ENCODE data around the gene ATR. TPM values are rescaled to one million over a fixed set of nuclear protein-coding genes. Genes with fewer than 3 reads are reported as not detected.
A peak's percentile ranks its signal among the peaks of the same experiment; 100 is the strongest.
"Not testable (repeated sequence)": the region's sequence is repeated elsewhere in the genome, so short reads cannot be mapped to it uniquely, and the experiment has no call there.

The ATR gene
- total RNA-seq, 1 donor from 2014 or later = 22.4 TPM

GRCh38 chr3:142597906-142598305 is 19.4 kb upstream of the ATR start:
- Histone ChIP-seq H3K27me3 (ENCODE audit: control insufficient read depth, insufficient read depth, low read length) (no peaks in the 10 kb centered on the region), H3K36me3 (ENCODE audit: control insufficient read depth, insufficient read depth, low read length) (no peaks in the 10 kb centered on the region), H3K4me3 (ENCODE audit: low read depth, low read length) (no peak overlapping the region)
- TF ChIP-seq CTCF (IDR thresholded peaks at IDR 0.05; ENCODE audit: insufficient read depth, low read length, severe bottlenecking) = no peak
- peak; percentile 27 for DNase-seq (ENCODE audit: low read depth)
- no peak for FAIRE-seq

DNA sequence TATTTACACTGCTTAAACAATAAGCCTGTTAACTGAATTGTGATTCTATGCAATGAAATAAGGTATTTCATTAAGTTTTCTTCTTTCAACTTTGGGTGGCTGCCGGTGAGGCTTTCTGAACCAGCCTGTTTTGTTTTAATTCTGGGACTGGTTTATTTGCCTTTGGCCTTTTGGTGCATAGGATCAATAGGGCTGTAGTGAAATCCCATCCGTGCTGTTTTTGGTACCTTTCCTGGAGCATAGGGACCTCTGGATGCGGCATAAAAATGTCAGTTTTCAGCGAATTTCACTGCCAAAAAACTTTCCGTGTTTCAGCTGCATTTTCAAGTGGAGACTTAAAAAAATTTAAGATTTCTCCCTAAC is 18.2 kb upstream of the ATR start:
- Histone ChIP-seq H3K36me3 (ENCODE audit: control insufficient read depth, insufficient read depth, low read length) (no peaks in the 10 kb centered on the region), H3K27me3 (ENCODE audit: control insufficient read depth, insufficient read depth, low read length) (no peaks in the 10 kb centered on the region), H3K4me3 (ENCODE audit: low read depth, low read length) (peak overlapping the region; percentile 78)
- no peak for DNase-seq (ENCODE audit: low read depth)
- TF ChIP-seq CTCF (IDR thresholded peaks at IDR 0.05; ENCODE audit: insufficient read depth, low read length, severe bottlenecking) = no peak
- FAIRE-seq = no peak

DNA sequence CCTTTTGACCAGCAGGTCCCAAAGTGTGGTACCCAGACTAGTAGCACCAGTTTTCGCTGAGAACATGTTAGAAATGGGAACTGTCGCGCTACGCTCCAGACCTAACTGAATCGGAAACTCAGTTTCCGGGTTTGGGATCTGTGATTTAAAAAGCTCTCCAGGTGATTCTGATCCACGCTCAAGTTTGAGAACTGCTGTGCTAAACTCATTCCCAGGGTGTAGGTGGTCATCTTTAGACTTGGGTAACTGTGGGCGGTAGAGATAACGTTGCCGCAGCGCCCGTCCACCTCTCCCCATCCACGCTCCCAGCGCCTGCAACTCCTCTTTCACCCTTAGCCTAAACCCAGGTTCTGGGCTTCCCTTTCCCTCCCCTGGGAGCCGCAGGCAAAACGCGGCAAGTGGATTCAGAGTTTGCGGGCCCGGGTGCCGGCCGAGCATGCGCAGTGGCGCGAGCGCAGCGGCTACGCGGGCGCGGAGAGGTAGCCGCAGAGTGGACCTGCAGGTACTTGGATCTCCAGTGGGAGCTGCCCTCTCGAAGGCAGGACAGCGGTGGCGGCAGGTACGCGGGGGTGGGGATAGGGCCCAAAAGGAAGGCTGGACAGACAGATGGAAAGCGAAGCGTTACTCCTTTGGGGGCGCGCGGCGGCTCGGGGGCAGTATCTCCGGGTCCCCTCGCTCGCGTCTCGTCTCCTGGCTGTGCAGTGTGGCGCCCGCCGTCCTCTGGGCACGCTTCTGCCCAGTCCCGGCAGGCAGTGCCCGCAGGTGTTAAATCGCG is 17.6 kb upstream of the ATR start, which contains the start of gene PLS1:
PLS1 (plus strand) TSS at position 443 of the 775 bp plus-strand sequence. CDS start 67,845 bp downstream, outside the sequence.
- DNase-seq (ENCODE audit: low read depth) = peak; percentile 70
- H3K4me3 ChIP-seq (ENCODE audit: low read depth, low read length) = peak within 1 kb of the TSS; percentile 78
- peak; percentile 36 for FAIRE-seq
- H3K27me3 ChIP-seq (ENCODE audit: control insufficient read depth, insufficient read depth, low read length) = no peaks in the 10 kb centered on the region
- H3K36me3 ChIP-seq (ENCODE audit: control insufficient read depth, insufficient read depth, low read length) = no peaks in the 10 kb centered on the region
- TF ChIP-seq CTCF (IDR thresholded peaks at IDR 0.05; ENCODE audit: insufficient read depth, low read length, severe bottlenecking) = no peak

DNA sequence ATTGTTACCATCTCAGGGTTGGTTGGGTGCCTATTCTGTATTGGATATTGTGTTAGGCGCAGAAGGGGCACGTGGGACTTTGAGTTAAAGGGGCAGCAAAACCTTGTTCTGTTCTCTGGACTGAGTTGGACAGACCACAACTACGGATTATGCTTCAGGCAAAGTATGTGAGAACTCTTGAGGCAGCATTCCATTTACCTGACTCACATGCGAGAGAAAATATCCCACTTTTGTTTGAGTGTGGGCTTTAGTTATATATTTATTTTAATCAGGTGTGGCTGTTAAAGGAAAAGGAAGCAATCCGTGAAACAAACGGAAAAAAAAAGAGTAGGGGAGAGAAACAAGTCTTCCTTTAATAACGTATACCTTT is 17.0 kb upstream of the ATR start:
- peak; percentile 72 for DNase-seq (ENCODE audit: low read depth)
- FAIRE-seq = no peak
- Histone ChIP-seq H3K4me3 (ENCODE audit: low read depth, low read length) (peak overlapping the region; percentile 78), H3K36me3 (ENCODE audit: control insufficient read depth, insufficient read depth, low read length) (no peaks in the 10 kb centered on the region), H3K27me3 (ENCODE audit: control insufficient read depth, insufficient read depth, low read length) (no peaks in the 10 kb centered on the region)
- no peak for TF ChIP-seq CTCF (IDR thresholded peaks at IDR 0.05; ENCODE audit: insufficient read depth, low read length, severe bottlenecking)

- Histone ChIP-seq H3K36me3 (ENCODE audit: control insufficient read depth, insufficient read depth, low read length) (no peaks in the 10 kb centered on the region), H3K27me3 (ENCODE audit: control insufficient read depth, insufficient read depth, low read length) (no peaks in the 10 kb centered on the region), H3K4me3 (ENCODE audit: low read depth, low read length) (no peak overlapping the region)
- DNase-seq (ENCODE audit: low read depth) (no peak), FAIRE-seq (no peak)
- TF ChIP-seq CTCF (IDR thresholded peaks at IDR 0.05; ENCODE audit: insufficient read depth, low read length, severe bottlenecking) = no peak
These were observed 16.6 kb upstream of the ATR start for GRCh38 chr3:142595141-142595540.

- FAIRE-seq = not testable (repeated sequence)
These were observed 13.7 kb upstream of the ATR start for GRCh38 chr3:142592268-142592667.

More at GRCh38 chr3:142592268-142592667, 13.7 kb upstream of the ATR start:
- DNase-seq (ENCODE audit: low read depth); H3K36me3 ChIP-seq (ENCODE audit: control insufficient read depth, insufficient read depth, low read length); H3K27me3 ChIP-seq (ENCODE audit: control insufficient read depth, insufficient read depth, low read length); H3K4me3 ChIP-seq (ENCODE audit: low read depth, low read length): not testable (repeated sequence)

All from bronchial epithelial cell (primary cell).